GM12801 (cell line): Measurements from ENCODE around the gene ANGPTL7.

ENCODE experiments used
- CTCF ChIP-seq: IDR thresholded peaks from one replicate; pipeline ENCODE4 v1.5.1; 2011; ENCODE audit warnings: control low read depth; ENCODE audit not compliant: insufficient read length; ENCODE audit errors: extremely low read depth

The ANGPTL7 gene

GRCh38 chr1:11147197-11147770 lies 41.9 kb upstream of the ANGPTL7 start:
- TF ChIP-seq CTCF, result no peak

GRCh38 chr1:11150326-11150725 lies 38.8 kb upstream of the ANGPTL7 start:
- TF ChIP-seq CTCF, result no peak

GRCh38 chr1:11151114-11151513 lies 38.0 kb upstream of the ANGPTL7 start:
- TF ChIP-seq CTCF, result no peak

- no peak for TF ChIP-seq CTCF
These were observed 37.1 kb upstream of the ANGPTL7 start for GRCh38 chr1:11151826-11152612.

GRCh38 chr1:11152755-11153154 lies 36.4 kb upstream of the ANGPTL7 start:
- no peak for TF ChIP-seq CTCF

GRCh38 chr1:11153184-11153583 lies 36.0 kb upstream of the ANGPTL7 start:
- TF ChIP-seq CTCF, result no peak

- TF ChIP-seq CTCF, result no peak
These were observed 32.7 kb upstream of the ANGPTL7 start for GRCh38 chr1:11156441-11156840.
